ENCODE results near the gene EFCAB10.
A peak's percentile ranks its signal among the peaks of the same experiment; 100 is the strongest.
"Not testable (repeated sequence)": the region's sequence is repeated elsewhere in the genome, so short reads cannot be mapped to it uniquely, and the experiment has no call there.

EFCAB10 gene

DNA sequence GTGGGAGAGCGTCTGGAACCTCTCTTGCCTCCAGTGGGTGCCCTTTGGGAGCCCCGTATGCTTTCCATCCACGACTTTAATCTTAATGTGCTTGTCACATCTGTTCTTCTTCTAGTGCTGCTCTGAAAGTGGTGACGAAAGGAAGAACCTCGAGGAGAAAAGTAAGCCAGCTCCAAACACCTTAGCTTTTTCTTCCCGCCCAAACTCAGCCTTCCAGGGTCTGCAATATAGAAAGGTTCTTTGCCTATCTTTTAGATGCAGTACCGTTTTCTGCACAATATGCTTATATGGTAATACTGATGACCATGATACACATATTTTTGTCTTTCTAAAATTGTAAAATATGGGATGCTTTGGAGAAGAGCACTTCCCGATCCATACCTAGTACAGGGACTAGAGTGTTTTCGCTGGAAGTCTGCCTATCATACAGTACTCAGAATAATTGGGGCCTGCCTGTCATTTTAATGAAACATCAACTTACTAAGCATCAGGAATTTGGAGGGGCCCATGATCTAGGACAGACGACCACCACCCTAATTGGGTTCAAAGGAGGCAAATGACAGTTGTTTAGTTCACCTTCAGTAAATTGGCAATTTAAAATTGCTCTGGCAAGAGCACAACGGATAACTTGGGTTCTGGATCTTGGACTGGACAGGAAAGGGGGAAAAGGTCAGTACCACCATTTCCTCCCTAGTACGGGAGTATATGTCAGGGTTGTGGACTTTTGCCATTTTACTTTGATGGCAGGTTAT lies 48.4 kb downstream of the EFCAB10 start:
- no peaks in the 10 kb centered on the region for H3K27me3 ChIP-seq (replicated peaks; ENCODE audit: control insufficient read depth, insufficient read depth, low read length)
- H3K36me3 ChIP-seq (ENCODE audit: control insufficient read depth, insufficient read depth, low read length) = peaks cover 2% of the 10 kb centered on the region
- TF ChIP-seq, protein P1, sequence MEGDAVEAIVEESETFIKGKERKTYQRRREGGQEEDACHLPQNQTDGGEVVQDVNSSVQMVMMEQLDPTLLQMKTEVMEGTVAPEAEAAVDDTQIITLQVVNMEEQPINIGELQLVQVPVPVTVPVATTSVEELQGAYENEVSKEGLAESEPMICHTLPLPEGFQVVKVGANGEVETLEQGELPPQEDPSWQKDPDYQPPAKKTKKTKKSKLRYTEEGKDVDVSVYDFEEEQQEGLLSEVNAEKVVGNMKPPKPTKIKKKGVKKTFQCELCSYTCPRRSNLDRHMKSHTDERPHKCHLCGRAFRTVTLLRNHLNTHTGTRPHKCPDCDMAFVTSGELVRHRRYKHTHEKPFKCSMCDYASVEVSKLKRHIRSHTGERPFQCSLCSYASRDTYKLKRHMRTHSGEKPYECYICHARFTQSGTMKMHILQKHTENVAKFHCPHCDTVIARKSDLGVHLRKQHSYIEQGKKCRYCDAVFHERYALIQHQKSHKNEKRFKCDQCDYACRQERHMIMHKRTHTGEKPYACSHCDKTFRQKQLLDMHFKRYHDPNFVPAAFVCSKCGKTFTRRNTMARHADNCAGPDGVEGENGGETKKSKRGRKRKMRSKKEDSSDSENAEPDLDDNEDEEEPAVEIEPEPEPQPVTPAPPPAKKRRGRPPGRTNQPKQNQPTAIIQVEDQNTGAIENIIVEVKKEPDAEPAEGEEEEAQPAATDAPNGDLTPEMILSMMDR (IDR thresholded peaks at IDR 0.05; ENCODE audit: insufficient read depth, low read length, poor library complexity, severe bottlenecking) = no peak
- H3K4me3 ChIP-seq (replicated peaks; ENCODE audit: low read depth, low read length) = peak overlapping the region; percentile 99
- DNase-seq (ENCODE audit: extremely low read depth, insufficient read length) = no peak

DNA sequence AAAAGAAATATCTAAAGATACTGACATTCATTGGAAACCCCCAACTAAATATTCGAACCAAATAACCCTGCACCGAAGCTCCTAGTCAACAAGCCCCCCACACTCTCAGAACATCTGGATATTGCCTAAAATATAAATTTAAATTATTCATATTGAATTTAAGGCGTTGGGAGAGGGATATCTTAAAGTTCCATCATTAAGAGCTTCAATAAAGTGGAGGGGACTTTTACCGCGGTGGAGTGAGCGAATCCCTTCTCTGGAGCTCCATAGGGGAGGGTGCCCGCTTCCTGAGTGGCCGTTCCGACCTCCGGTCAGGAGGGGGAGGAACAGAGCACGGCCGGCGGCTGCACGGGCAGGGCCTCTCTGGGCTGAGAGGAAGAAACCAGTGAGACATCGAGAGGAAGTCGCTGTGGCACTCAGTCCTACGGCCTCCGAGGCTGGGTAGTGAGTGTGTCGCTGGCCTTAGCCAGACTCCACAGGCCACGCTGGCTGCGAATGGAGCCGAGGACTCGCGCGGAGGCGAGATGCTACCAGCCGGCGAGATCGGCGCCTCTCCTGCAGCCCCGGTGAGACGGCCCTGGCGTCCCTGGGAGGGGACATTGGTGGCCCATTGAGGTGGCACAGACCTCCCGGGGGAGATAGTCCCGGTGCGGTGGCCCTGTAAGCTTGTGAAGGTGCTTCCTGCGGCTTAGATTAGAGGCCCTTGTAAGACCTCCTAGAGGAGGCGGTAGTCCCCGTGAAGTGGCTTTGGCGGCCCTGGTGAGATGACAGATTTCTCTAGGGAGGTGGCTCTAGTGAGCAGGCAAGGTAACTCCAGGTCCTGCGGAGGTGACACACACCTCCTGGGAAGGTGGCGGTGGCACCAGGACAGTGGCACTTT lies 49.3 kb downstream of the EFCAB10 start, which contains the start of gene RINT1:
TSS of gene RINT1 (plus strand) at position 410 of the 880 bp plus-strand sequence. CDS start at position 525, 115 bp downstream.
- H3K27me3 ChIP-seq (replicated peaks; ENCODE audit: control insufficient read depth, insufficient read depth, low read length) = no peaks in the 10 kb centered on the region
- H3K4me3 ChIP-seq (replicated peaks; ENCODE audit: low read depth, low read length) = peak within 1 kb of the TSS; percentile 99
- TF ChIP-seq, protein P1 (IDR thresholded peaks at IDR 0.05; ENCODE audit: insufficient read depth, low read length, poor library complexity, severe bottlenecking) = peak; percentile 85
- peak; percentile 91 for DNase-seq (ENCODE audit: extremely low read depth, insufficient read length)
- peaks cover 2% of the 10 kb centered on the region; the same call in 1 of the 2 replicates for H3K36me3 ChIP-seq (ENCODE audit: control insufficient read depth, insufficient read depth, low read length)

DNA sequence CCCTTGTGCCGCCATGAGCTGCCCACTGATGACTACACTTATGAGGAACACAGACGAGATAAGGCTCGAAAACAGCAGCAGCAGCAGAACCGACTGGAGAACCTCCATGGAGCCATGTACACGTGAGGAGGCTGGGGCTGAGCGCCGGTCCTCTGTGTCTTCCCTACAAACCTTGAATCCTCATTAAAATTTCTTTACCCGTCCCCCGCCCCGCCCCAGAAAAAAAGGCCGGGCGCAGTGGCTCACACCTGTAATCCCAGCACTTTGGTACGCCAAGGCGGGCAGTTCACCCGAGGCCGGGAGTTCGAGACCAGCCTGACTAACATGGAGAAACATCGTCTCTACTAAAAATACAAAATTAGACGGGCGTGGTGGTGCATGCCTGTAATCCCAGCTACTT lies 50.7 kb downstream of the EFCAB10 start:
- no peak for DNase-seq (ENCODE audit: extremely low read depth, insufficient read length)
- Histone ChIP-seq H3K27me3 (replicated peaks; ENCODE audit: control insufficient read depth, insufficient read depth, low read length) (no peaks in the 10 kb centered on the region), H3K36me3 (ENCODE audit: control insufficient read depth, insufficient read depth, low read length) (peaks cover 2% of the 10 kb centered on the region; the same call in 1 of the 2 replicates), H3K4me3 (replicated peaks; ENCODE audit: low read depth, low read length) (no peak overlapping the region)
- TF ChIP-seq, protein P1 (IDR thresholded peaks at IDR 0.05; ENCODE audit: insufficient read depth, low read length, poor library complexity, severe bottlenecking) = no peak

DNA sequence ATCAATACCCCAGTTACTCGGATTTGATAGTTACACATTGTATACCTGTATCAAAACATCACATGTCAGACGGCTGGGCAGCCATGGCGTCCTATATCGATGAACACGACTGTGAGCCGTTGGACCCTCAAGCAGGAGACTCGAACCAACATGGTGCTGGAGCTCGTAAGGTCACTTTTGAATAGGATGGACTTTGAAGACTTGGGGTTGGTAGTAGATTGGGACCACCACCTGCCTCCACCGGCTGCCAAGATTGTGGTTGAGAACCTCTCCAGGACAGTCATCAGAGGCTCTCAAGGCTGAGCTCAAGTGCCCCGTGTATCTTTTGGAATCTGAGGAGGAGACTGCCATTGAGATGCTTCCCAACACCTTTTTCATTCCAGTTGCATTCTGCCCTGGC lies 51.2 kb downstream of the EFCAB10 start:
- TF ChIP-seq, protein P1 (IDR thresholded peaks at IDR 0.05; ENCODE audit: insufficient read depth, low read length, poor library complexity, severe bottlenecking) = no peak
- H3K36me3 ChIP-seq (ENCODE audit: control insufficient read depth, insufficient read depth, low read length) = no peaks in the 10 kb centered on the region

DNA sequence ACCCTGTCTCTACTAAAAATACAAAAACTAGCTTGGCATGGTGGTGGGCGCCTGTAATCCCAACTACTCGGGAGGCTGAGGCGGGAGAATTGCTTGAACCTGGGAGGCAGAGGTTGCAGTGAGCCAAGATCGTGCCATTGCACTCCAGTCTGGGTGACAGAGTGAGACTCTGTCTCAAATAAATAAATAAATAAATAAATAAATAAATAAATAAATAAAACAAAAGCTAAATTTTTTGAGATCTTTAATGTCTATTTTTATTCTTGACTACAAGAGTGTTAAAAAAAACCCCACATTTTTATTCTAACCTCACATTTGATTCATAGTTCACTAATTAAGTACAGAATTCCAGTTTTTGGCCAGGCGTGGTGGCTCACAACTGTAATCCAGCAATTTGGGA lies 53.6 kb downstream of the EFCAB10 start:
- not testable (repeated sequence) for H3K27me3 ChIP-seq (replicated peaks; ENCODE audit: control insufficient read depth, insufficient read depth, low read length); DNase-seq (ENCODE audit: extremely low read depth, insufficient read length); H3K4me3 ChIP-seq (replicated peaks; ENCODE audit: low read depth, low read length); H3K36me3 ChIP-seq (ENCODE audit: control insufficient read depth, insufficient read depth, low read length)

More for the DNA sequence above, 51.2 kb downstream of the EFCAB10 start:
- Histone ChIP-seq H3K4me3 (replicated peaks; ENCODE audit: low read depth, low read length) (no peak overlapping the region), H3K27me3 (replicated peaks; ENCODE audit: control insufficient read depth, insufficient read depth, low read length) (no peaks in the 10 kb centered on the region)
- no peak for DNase-seq (ENCODE audit: extremely low read depth, insufficient read length)

DNA sequence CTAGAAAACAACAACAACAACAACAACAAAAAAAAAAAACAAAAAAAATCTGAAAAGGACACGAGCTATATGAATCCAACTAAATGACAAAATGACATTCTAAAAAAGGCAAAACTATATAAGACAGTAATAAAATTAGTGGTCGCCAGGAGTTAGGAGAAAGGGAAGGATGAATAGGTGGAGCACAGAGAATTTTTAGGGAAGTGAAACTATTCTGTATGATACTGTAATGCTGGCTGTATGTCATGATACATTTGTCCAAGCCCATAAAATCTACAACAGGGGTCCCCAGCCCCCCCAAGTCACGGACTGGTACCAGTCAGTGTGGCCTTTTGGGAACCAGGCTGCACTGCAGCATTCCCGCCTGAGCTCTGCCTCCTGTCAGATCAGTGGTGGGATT lies 56.5 kb downstream of the EFCAB10 start:
- Histone ChIP-seq H3K27me3 (replicated peaks; ENCODE audit: control insufficient read depth, insufficient read depth, low read length) (no peaks in the 10 kb centered on the region), H3K36me3 (ENCODE audit: control insufficient read depth, insufficient read depth, low read length) (no peaks in the 10 kb centered on the region; the same call in 1 of the 2 replicates), H3K4me3 (replicated peaks; ENCODE audit: low read depth, low read length) (no peak overlapping the region)
- TF ChIP-seq, protein P1 (IDR thresholded peaks at IDR 0.05; ENCODE audit: insufficient read depth, low read length, poor library complexity, severe bottlenecking) = no peak
- DNase-seq (ENCODE audit: extremely low read depth, insufficient read length) = no peak

DNA sequence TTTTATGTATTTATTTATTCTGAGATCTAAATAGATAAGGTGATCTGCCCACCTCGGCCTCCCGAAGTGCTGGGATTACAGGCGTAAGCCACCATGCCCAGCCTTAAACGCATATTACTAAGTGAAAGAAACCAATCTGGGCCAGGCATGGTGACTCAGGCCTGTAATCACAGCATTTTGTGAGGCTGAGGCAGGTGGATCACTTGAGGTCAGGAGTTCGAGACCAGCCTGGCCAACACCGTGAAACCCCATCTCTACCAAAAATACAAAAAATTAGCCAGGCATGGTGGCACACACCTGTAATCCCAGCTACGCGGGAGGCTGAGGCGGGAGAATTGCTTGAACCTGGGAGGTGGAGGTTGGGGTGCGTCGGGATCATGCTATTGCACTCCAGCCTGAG lies 56.9 kb downstream of the EFCAB10 start:
- DNase-seq (ENCODE audit: extremely low read depth, insufficient read length); H3K36me3 ChIP-seq (ENCODE audit: control insufficient read depth, insufficient read depth, low read length); H3K27me3 ChIP-seq (replicated peaks; ENCODE audit: control insufficient read depth, insufficient read depth, low read length); H3K4me3 ChIP-seq (replicated peaks; ENCODE audit: low read depth, low read length): not testable (repeated sequence)

All from GM06990 (cell line).